RPMI8226 (cell line): ENCODE data around the gene ASB5.
"Not testable (repeated sequence)": the region's sequence is repeated elsewhere in the genome, so short reads cannot be mapped to it uniquely, and the experiment has no call there.

Experiments
- DNase-seq: peaks from one replicate; pipeline ENCODE4 v3.0.0-alpha.2; 2015

The ASB5 gene

DNA sequence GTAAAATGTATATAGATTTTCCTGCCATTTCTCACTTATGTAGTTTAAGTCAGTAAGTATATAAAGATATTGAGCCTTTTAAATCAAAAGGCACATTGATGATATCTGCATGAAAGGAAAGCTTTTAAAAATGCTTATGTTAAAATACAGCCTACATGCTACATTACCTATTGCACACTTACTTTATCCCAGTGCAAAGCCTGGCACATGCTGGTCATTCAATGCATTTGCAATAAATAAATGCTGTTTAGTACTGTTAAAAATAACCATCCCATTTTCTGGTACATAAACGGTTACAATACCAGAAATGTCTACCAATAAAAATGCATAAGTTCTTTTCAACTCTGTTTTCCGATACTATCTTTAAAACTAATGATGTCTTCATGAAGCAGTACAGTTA is 51.5 kb downstream of the ASB5 start:
- DNase-seq = no peak

DNA sequence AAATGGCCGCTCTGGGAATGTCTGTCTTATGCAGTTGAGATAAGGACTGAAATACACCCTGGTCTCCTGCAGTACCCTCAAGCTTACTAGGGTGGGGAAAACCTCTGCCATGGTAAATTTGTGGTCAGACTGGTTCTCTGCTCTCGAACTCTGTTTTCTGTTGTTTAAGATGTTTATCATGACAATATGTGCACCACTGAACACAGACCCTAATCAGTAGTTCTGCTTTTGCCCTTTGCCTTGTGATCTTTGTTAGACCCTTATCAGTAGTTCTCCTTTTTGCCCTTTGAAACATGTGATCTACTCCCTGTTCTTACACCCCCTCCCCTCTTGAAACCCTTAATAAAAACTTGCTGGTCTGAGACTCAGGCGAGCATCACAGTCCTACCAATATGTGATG is 56.7 kb downstream of the ASB5 start:
- DNase-seq = not testable (repeated sequence)

DNA sequence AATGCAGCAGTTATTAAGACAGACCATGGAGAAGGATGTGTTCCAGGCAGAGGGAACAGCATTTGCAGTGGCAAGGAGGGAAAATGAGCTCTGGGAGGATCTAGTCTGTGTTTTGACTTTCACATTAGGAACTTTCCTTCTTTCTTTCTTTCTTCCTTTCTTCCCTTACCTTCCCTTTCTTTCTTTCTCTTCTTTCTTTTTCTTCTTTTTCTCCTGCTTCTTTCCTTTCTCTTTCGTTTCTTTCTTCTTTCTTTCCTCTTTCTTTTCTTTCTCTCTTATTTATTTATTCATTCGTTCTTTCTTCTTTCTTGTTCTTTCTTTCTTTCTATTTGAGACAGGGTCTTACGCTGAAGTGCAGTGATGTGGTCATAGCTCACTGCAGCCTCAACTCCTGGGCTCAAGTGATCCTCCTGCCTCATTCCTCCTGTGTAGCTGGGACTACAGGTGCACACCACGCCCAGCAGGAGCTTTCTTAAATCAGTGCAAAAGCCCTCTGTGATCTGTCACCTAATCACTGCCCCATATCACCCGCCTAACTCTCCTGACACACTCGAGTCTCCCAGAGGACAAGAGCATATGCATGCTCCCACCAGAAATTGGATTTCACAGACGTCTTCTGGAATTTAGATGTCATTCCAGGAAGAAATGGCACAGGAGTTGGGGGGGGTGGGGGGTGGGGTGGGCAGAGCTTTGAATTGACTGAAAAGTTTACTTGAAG is 58.3 kb downstream of the ASB5 start:
- no peak for DNase-seq

DNA sequence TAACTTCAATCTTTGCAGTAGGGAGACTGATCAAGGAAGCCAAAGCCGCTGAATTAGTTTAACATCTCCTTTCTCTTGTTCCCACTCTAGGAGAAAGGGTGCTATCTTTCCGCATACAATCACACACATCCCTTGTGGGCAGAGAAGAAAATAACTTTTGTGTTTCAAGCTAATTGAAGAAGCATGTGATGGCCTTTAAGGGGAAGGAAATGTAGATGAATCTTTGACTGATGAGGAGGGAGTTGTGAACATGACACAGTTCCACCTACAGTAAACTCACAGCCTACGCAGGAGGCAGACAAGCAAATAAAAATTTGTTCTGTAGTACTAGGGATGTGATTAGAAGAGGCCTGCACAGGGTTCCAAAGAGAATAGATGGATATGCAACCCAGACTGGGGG is 58.9 kb downstream of the ASB5 start:
- DNase-seq = no peak

DNA sequence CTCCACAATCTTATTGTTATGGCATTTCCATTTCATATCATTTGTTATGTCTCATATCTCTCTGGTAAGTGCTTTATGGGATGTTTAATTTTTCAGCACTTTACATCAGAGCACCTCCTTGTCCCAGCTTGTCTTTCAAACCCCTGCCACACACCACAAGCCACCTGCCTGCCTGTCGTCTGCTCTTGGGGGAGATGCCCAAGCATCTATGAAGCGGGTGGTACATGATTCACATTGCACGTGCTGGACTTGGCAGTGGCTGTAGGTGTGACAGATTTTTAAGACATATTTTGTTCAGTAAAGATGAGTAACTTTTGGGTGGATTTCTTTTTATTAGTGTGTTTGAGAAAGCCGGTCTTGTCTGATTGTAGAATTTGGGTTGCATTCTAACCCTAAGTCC is 59.5 kb downstream of the ASB5 start:
- no peak for DNase-seq

DNA sequence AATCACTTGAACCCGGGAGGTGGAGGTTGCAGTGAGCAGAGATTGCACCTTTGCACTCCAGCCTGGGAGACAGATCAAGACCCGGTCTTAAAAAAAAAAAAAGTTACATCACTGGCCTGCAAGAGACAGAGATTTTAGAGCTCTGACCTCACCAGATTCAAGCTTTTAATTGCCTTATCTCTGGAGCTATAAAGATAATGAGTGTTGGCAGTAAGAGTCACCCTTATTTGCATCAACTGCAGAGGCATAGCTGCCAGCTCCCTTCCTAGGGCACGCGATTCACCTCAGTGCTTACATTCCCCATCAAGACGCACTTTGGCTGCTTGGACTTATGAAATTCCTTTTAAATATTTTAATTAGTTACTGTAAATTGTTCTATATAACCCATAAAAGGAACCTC is 61.2 kb downstream of the ASB5 start:
- no peak for DNase-seq

DNA sequence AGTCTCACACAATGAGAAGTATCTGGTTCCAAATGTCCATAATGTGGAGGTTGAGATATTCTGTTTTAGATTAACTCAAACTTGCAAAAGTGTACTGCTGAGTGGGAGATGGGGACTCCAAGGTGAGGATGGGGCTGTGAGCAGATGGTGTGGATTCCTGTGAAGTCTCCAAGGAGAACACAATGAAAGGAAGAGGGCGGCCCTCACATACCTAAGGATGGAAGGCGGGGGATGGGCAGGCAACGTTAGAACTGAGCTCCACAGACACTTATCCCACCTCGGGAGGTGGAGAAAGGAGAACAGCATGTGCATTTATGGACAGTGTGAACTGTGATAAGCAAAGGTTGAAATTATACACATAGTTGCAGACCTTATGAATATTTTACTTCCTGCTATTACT is 63.7 kb downstream of the ASB5 start:
- DNase-seq = no peak

DNA sequence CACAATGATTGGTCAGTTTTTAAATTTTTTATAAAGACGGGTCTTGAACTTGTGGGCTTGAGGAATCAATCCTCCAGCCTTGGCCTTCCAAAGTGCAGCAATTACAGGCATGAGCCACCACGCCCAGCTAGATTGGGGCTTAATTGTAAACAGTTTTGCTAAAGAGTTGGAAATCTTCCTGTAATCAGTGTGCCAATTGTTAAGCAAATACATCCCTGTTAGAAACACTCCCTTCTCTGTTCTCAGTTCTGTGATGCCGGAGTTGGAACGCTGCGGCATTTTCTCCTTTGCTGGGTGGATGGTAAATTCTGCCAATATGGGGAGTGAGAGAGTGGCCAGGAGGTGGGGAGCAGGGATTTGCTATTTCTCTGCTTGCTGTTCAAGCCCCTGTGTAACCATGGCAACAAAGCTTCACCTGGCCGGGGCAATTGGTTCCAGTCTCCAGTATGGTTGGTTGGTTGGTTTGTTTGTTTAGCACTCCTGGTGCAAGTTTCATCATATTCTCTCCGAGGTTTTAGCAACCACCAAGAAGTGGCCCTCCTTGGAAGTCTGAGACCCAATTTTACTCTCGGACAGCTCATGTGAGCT is 70.6 kb downstream of the ASB5 start:
- DNase-seq = no peak

DNA sequence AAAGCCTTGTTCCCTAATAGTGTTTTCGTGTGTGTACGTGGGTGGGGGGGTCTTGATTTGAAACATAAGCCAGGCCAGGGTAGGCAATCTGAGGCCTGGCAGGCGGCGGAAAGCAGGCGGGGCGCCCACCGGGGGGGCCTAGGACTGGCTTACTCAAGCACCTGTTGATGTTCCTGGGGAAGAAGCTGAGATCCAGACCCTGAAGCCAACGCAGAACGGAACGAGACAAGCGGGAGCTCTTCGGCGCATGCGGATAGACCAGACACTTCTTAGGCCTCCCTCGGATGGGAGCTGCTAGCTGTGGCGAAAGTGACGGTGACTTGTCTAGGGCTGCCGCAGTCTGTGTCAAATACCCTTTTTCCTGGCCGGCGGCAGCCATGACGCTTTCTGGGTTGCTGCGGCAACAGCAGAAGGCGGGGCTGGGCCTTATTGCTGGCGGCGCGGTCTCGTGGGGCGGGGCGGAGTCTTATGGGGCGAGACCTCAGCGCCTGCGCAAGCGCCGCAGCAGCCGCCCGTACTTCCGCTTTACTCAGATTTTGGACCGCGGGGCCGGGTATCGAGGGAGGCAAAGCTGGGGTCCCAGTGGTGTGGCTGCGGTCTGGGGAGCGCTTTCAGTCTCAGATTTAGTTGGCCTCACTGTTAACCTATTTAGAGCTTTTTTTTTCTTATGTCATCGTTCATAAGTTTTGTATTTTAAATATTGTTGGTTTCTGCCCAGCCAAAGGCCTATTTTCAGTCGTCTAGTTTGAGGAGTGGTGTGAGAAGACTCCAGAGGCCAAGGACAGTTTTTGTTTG is 73.6 kb downstream of the ASB5 start, which contains the start of gene SPATA4:
Gene SPATA4, minus strand, starts transcription at position 402 of the 795 bp plus-strand sequence. Its CDS starts 23 bp downstream, at position 379.
- DNase-seq = peak; percentile 90

DNA sequence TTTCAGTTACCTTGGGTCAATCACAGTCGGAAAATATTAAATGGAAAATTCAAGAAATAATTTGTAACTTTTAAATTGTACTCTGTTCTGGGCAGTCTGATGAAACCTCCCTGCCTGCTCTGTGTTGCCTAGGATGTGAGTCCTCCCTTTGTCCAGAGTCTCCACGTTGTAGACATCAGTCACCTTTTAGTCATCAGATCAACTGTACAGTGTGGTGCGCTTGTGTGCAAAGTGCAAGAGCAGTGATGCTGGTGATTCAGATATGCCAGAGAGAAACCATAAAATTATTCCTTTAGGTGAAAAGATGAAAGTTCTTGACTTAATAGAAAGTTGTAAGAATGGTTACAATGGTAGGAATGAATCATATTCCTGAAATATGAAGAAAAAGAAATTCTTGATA is 75.1 kb downstream of the ASB5 start:
- DNase-seq = no peak

DNA sequence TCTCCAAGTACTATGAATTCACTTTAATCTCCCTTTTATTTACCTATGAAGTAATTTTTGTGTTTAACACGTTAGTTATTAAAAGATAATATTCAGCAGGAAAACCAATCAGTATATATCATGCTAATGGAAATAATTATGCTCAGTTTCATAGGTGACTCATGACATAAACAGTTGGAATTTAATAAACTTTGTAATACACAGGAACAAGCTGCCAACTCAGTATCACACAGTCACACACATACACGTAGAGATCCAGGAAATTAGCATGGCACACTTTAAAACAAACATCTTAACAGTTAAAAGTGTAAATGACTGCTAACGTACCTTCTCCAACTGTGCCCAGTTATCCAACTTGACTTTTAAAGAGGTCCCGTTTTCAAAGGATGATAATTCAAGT is 75.9 kb downstream of the ASB5 start:
- no peak for DNase-seq

DNA sequence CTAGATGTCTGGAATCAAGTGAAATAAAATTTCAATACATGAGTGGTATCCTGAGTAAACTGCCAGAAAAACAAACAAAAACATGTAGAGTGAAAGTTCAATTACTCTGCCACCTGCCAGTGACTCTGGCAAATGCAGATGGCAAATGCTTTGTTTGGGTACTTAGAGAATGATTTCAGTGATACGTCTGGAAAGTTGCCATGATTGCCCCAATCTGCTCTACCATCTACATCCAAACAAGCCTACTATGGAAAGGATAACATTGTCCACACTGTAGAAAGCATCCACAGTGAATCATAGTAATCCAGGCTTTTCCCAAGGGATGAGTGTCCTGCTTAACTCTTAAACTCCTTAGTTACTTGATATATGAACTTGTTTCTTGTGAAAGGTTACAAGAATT is 77.0 kb downstream of the ASB5 start:
- no peak for DNase-seq

DNA sequence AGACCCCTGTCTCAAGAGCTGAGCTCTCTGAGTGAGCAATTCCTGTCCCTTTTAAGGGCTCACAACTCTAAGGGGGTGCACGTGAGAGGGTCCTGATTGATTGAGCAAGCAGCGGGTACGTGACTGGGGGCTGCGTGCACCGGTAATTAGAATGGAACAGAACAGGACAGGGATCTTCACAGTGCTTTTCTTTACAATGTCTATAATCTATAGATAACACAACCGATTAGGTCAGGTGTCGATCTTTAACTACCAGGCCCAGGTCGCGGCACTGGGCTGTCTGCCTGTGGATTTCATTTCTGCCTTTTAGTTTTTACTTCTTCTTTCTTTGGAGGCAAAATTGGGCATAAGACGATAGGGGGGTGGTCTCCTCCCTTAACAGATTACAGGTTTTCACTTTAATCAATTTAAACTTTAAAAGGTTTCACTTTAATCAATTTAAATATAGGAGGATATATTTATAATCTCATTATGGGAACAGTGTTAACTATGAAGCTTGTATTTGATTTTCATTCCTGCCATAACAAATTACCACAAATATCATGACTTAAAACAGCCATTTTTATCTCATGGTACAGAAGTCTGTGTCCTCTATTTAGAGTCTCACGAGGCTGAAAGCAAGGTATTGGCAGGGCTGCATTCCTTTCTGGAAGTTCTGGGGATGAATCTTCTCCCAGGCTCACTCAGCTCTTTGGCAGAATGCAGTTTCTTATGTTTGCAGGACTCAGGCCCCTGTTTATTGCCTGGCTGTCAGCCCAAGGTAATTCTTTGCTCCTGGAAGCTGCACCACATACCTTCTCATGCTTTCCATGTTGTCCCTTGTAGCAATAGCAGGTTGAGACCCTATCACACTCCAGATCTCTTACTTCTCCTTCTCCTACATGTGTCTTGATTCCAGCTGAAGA is 78.9 kb downstream of the ASB5 start:
- no peak for DNase-seq

DNA sequence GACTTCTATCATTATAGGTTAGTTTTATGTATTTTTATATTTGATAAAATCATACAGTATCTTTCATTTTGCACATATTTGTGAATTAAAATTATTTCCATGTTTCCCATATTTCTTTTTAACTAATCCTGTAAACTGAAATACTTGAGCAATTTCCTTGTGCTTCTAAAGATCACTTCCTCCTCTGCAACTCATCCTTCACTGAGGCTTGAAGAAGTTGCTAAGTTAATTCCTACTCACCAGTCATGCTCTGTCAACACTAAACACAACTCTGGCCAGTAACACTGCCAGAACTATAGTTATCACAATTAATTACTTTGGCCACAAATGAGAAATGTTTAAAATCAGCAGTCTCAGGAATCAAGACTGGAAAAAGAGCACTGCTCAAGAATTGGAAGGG is 80.4 kb downstream of the ASB5 start:
- DNase-seq = no peak

DNA sequence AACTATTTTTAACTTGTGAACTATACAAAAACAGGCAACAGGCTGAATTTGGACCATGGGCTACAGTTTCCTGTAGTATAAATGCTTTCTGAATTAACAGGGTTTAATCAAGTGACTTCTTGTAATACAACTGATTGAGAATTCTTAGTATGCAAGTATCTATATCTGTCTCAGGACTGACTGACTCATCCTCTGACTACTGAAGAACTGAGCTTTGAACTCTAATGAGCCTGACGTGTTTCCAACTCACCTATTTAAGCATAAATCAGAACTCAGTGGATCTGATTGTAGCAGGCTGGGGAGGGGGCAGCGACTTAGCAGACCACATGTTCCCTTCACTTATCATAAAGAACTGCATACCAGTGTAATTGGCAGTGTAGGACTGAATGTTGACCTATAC is 81.4 kb downstream of the ASB5 start:
- DNase-seq = no peak

DNA sequence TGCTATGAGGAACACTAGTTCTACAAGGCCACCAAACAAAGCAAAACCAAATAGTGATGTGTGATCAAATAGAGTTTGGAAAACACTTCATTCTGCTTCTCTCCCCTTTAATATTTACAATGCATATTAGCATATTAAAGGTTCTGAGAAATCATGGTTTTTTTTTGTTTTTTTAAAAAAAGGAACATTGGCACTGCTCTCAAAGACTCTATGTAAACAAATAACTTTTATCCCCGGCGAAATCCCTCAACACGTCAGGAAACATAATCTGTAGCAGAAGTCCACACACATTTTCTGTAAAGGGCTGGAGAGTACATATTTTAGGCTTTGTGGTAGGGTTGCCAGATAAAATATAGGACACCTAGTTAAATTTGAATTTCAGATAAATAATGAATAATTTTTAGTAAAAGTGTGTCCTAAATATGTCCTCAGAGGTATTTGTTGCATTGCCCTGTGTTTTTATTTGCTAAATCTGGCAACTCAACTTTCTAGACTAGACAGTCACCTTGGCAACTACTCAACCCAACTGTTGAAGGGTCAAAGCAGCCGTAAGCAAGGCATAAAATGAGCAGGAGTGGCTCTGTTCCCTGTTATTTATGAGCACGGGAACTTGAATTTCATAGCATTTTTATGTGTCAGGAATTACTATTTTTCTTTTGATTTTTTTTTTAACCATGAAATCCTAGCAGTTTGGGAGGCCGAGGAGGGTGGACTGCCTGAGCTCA is 82.2 kb downstream of the ASB5 start:
- no peak for DNase-seq

DNA sequence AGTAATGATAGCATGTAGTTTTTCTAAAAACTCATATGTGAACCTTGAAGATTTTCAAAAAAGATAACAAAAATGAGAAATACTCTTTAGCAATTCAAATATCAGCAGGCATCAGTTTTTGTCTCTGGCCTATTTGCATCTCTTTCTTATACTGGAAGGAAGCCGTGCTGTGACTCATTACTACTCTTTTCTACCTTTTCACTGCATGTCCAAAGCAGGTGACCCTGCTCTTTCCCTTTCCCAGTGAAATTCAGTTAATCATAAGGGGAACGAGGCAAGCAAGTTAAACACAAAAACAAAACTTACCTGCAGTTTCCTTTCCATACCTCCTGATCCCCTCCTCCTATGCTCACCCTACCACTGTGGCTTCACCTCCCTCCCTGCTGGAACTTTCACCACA is 83.0 kb downstream of the ASB5 start:
- no peak for DNase-seq

DNA sequence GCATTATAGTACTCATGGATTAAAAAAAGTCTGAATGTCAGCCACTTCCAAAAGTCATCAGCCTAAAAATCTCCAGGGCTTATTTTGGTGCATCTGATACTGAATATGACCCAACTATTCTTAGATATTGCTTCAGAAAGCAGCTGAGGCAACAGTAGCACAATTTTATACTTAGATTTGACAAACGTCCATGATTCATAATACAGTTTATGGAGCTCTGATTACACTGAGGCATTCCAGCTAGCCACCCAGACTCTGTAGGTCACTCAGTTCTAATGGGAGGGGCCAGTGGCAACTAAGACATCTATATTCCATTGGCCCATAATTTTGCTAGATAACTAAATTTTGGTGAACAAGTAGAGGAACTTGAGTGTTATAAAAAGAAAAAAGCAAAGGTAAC is 84.0 kb downstream of the ASB5 start:
- no peak for DNase-seq
